Measurements from ENCODE around the gene BAHCC1.

BAHCC1 gene

DNA sequence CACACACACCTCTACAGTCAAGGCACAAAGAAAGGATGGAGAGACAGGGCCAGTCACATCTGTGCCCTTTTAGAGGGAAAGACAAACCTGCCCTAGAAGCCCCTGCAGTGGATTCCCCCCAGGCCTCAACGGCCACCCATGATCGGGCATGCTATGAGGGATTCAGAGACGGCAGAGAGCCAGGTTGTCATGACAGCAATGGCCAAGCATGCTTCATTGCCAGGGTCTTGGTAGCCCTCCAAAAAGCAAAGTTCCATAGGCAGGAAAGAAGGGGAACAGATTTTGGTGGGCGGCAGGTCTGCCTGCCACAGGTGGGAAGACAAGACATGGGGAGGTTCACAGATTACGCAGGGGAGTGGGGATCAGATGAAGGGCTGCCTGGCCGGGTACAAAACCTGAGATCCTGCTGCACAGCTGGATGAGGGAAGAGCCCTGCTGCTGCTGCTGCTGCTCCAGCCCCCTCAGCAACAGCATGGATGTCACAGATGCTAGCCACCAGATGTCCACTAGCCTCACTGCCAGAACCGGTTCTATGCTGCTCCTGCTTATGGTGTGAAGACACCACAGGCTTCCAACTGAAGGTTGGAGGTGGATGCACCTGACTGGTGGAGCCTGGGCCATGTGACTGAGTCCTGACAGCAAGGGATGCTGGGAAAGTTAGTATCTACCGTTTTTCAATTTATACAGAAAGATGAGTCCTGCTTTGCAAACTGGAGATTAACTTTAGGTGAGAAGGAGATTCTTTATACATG lies 99.5 kb downstream of the BAHCC1 start:
- H2BK5ac ChIP-seq (ENCODE audit: low read depth, low read length, poor library complexity), result no peak overlapping the region
- no peak overlapping the region for H3K18ac ChIP-seq (ENCODE audit: low read length)
- no peak overlapping the region for H2AK5ac ChIP-seq (ENCODE audit: low read length)
- no peak overlapping the region for H3K4me3 ChIP-seq (ENCODE audit: low read depth, low read length)
- H4K12ac ChIP-seq (ENCODE audit: low read depth, low read length), result no peak overlapping the region
- no peak overlapping the region for H2BK120ac ChIP-seq (ENCODE audit: insufficient read depth, low read length, poor library complexity)
- H3K79me2 ChIP-seq (ENCODE audit: control insufficient read depth, insufficient read depth, low read length, poor library complexity), result no peaks in the 10 kb centered on the region
- H4K91ac ChIP-seq (ENCODE audit: low read depth, low read length), result no peak overlapping the region
- H3K79me1 ChIP-seq (ENCODE audit: low read length), result peaks cover 6% of the 10 kb centered on the region
- H4K8ac ChIP-seq (ENCODE audit: low read depth, low read length), result no peak overlapping the region
- peaks cover 5% of the 10 kb centered on the region for H3K27me3 ChIP-seq (ENCODE audit: insufficient read depth, low read length)
- no peak overlapping the region for H3K14ac ChIP-seq (ENCODE audit: low read length)
- peaks cover 6 to 7% of the 10 kb centered on the region in 2 experiments for H3K4me1 ChIP-seq (ENCODE audit: control insufficient read depth in 1 of 2, insufficient read depth in 2 of 2, low read length in 2 of 2)
- H3K23ac ChIP-seq (ENCODE audit: low read length), result no peak overlapping the region
- H3K36me3 ChIP-seq (ENCODE audit: control insufficient read depth in 1 of 2, insufficient read depth in 2 of 2, low read length in 2 of 2), result no peaks in the 10 kb centered on the region
- H3K9ac ChIP-seq (ENCODE audit: low read length), result no peak overlapping the region
- no peak overlapping the region for H2BK12ac ChIP-seq (ENCODE audit: low read length)
- no peak overlapping the region for H3K4ac ChIP-seq (ENCODE audit: low read depth, low read length)
- no peak overlapping the region for H3K27ac ChIP-seq (ENCODE audit: low read depth, low read length)
- no peak overlapping the region for H2AFZ ChIP-seq (ENCODE audit: insufficient read depth, low read length, poor library complexity)
- peak in 1 of 2 donors; percentile 36 for DNase-seq
- no peak overlapping the region for H3K4me2 ChIP-seq (ENCODE audit: low read length)
- no peaks in the 10 kb centered on the region for H3K9me3 ChIP-seq (ENCODE audit: insufficient read depth, low read depth, low read length)
- WGBS (ENCODE audit: extremely low coverage, insufficient coverage, insufficient read length), result no CpG with 5 or more reads among the region's 8 CpGs

DNA sequence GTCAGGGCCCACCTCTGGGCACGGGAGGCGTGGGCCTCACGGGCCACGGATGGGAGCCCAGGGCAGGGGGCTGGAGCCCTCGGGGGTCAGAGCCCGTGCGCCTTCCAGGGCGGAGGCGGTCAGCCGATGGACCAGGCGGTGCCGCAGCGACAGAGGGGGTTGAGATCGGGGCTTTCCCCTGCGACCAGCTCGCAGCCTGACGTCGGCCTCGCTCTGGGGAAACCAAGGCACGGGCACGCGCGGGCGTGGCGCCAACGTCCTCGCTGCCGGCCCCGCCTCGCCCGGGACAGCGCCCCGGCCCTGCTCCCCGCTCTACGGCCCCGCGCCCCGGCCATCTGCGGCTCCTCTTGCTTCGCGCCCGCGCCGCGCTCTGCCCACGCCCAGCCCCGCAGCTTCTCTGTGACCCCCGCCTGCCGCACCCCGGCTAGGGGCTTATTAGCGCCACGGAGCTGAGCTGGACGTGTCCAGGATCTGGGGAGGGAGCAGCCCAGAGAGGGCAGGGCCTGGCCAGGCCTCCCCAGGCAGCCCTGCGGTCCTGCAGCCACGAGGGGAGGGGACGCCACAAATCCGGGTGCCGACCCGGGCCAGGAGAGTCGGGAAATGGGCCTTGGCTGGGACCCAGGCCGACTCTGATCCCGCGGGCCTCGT lies 103.8 kb downstream of the BAHCC1 start:
- Histone ChIP-seq H4K12ac (ENCODE audit: low read depth, low read length) (peak overlapping the region; percentile 1), H3K27me3 (ENCODE audit: insufficient read depth, low read length) (no peaks in the 10 kb centered on the region), H3K4me3 (ENCODE audit: low read depth, low read length) (no peak overlapping the region), H4K91ac (ENCODE audit: low read depth, low read length) (peak overlapping the region; percentile 66), H2AK5ac (ENCODE audit: low read length) (peak overlapping the region; percentile 66), H3K9ac (ENCODE audit: low read length) (no peak overlapping the region), H3K18ac (ENCODE audit: low read length) (no peak overlapping the region), H2AFZ (ENCODE audit: insufficient read depth, low read length, poor library complexity) (no peak overlapping the region), H3K36me3 (ENCODE audit: control insufficient read depth in 1 of 2, insufficient read depth in 2 of 2, low read length in 2 of 2) (no peaks in the 10 kb centered on the region), H2BK12ac (ENCODE audit: low read length) (peak overlapping the region; percentile 2), H3K27ac (ENCODE audit: low read depth, low read length) (no peak overlapping the region), H3K4me1 (ENCODE audit: control insufficient read depth in 1 of 2, insufficient read depth in 2 of 2, low read length in 2 of 2) (peaks cover 10 to 11% of the 10 kb centered on the region in 2 experiments), H2BK5ac (ENCODE audit: low read depth, low read length, poor library complexity) (no peak overlapping the region), H3K4me2 (ENCODE audit: low read length) (no peak overlapping the region), H3K14ac (ENCODE audit: low read length) (peak overlapping the region; percentile 34), H3K4ac (ENCODE audit: low read depth, low read length) (peak overlapping the region; percentile 5), H3K9me3 (ENCODE audit: insufficient read depth, low read depth, low read length) (no peaks in the 10 kb centered on the region), H2BK120ac (ENCODE audit: insufficient read depth, low read length, poor library complexity) (peak overlapping the region; percentile 5), H4K8ac (ENCODE audit: low read depth, low read length) (no peak overlapping the region), H3K79me2 (ENCODE audit: control insufficient read depth, insufficient read depth, low read length, poor library complexity) (no peaks in the 10 kb centered on the region), H3K79me1 (ENCODE audit: low read length) (peaks cover 7% of the 10 kb centered on the region), H3K23ac (ENCODE audit: low read length) (no peak overlapping the region)
- no CpG with 5 or more reads among the region's 64 CpGs for whole genome bisulfite sequencing (ENCODE audit: extremely low coverage, insufficient coverage, insufficient read length)
- no peak for DNase-seq

DNA sequence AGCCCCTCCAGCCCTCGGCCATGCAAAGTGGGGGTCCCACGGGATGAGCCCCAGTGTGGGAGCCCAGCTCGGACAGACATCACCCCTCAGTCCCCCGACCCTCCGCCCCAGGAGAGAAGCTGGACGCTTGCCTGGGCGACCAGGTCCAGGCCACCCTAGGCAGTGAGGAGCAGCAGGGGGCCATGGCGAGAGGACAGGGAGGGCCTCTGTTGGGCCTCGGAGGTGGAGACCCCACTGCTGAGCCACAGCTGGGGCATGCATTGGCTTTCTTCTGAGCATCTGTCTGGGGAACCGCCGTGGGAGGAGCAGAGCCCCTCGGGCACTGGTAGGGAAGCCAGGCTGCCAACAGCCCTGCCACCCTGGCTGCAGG lies 104.3 kb downstream of the BAHCC1 start:
- Histone ChIP-seq H3K18ac (ENCODE audit: low read length) (peak overlapping the region; percentile 15), H3K27me3 (ENCODE audit: insufficient read depth, low read length) (no peaks in the 10 kb centered on the region), H3K9me3 (ENCODE audit: insufficient read depth, low read depth, low read length) (no peaks in the 10 kb centered on the region), H4K91ac (ENCODE audit: low read depth, low read length) (peak overlapping the region; percentile 66), H3K14ac (ENCODE audit: low read length) (peak overlapping the region; percentile 34), H4K8ac (ENCODE audit: low read depth, low read length) (peak overlapping the region; percentile 23), H2BK5ac (ENCODE audit: low read depth, low read length, poor library complexity) (peak overlapping the region; percentile 5), H3K79me2 (ENCODE audit: control insufficient read depth, insufficient read depth, low read length, poor library complexity) (no peaks in the 10 kb centered on the region), H3K36me3 (ENCODE audit: control insufficient read depth in 1 of 2, insufficient read depth in 2 of 2, low read length in 2 of 2) (no peaks in the 10 kb centered on the region), H3K23ac (ENCODE audit: low read length) (no peak overlapping the region), H2BK120ac (ENCODE audit: insufficient read depth, low read length, poor library complexity) (peak overlapping the region; percentile 5), H3K79me1 (ENCODE audit: low read length) (peaks cover 7% of the 10 kb centered on the region), H2AK5ac (ENCODE audit: low read length) (peak overlapping the region; percentile 66), H2BK12ac (ENCODE audit: low read length) (peak overlapping the region; percentile 2), H3K4ac (ENCODE audit: low read depth, low read length) (peak overlapping the region; percentile 5), H3K27ac (ENCODE audit: low read depth, low read length) (peak overlapping the region; percentile 14), H2AFZ (ENCODE audit: insufficient read depth, low read length, poor library complexity) (no peak overlapping the region), H3K9ac (ENCODE audit: low read length) (peak overlapping the region; percentile 0), H4K12ac (ENCODE audit: low read depth, low read length) (peak overlapping the region; percentile 1), H3K4me1 (ENCODE audit: control insufficient read depth in 1 of 2, insufficient read depth in 2 of 2, low read length in 2 of 2) (peaks cover 10 to 11% of the 10 kb centered on the region in 2 experiments), H3K4me2 (ENCODE audit: low read length) (no peak overlapping the region), H3K4me3 (ENCODE audit: low read depth, low read length) (peak overlapping the region; percentile 6)
- WGBS (ENCODE audit: extremely low coverage, insufficient coverage, insufficient read length), result no CpG with 5 or more reads among the region's 12 CpGs
- no peak for DNase-seq

DNA sequence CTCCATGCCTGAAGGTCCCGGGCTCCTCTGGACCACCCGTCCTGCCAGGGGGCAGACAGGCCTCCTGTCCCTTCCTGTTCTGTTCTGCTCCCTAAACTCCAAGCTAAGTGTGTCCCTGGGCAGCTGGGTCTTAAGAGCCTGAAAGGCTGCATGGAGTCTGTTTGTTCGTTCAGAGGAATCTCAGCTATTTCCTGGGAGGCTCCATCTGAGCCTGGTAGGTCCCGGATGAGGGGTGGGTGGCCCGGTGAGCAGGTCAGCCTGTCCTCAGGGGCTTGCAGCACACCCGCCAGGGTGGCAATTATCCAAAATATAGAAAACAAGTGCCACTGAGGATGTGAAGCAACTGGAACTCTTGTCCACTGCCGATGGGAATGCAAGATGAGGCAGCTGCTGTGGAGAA lies 104.8 kb downstream of the BAHCC1 start:
- no peaks in the 10 kb centered on the region for H3K9me3 ChIP-seq (ENCODE audit: insufficient read depth, low read depth, low read length)
- peak overlapping the region; percentile 34 for H3K14ac ChIP-seq (ENCODE audit: low read length)
- no peak overlapping the region for H2BK5ac ChIP-seq (ENCODE audit: low read depth, low read length, poor library complexity)
- no peak overlapping the region for H3K4me2 ChIP-seq (ENCODE audit: low read length)
- H2AK5ac ChIP-seq (ENCODE audit: low read length), result no peak overlapping the region
- no peak overlapping the region for H3K4me3 ChIP-seq (ENCODE audit: low read depth, low read length)
- H3K4ac ChIP-seq (ENCODE audit: low read depth, low read length), result no peak overlapping the region
- H3K79me2 ChIP-seq (ENCODE audit: control insufficient read depth, insufficient read depth, low read length, poor library complexity), result no peaks in the 10 kb centered on the region
- H3K23ac ChIP-seq (ENCODE audit: low read length), result no peak overlapping the region
- peak in 1 of 2 donors; percentile 39 for DNase-seq
- WGBS (ENCODE audit: extremely low coverage, insufficient coverage, insufficient read length), result no CpG with 5 or more reads among the region's 7 CpGs
- peaks cover 7% of the 10 kb centered on the region for H3K79me1 ChIP-seq (ENCODE audit: low read length)
- H2AFZ ChIP-seq (ENCODE audit: insufficient read depth, low read length, poor library complexity), result no peak overlapping the region
- no peak overlapping the region for H2BK12ac ChIP-seq (ENCODE audit: low read length)
- peak overlapping the region; percentile 14 for H3K27ac ChIP-seq (ENCODE audit: low read depth, low read length)
- H4K12ac ChIP-seq (ENCODE audit: low read depth, low read length), result no peak overlapping the region
- H3K9ac ChIP-seq (ENCODE audit: low read length), result peak overlapping the region; percentile 0
- H3K36me3 ChIP-seq (ENCODE audit: control insufficient read depth in 1 of 2, insufficient read depth in 2 of 2, low read length in 2 of 2), result no peaks in the 10 kb centered on the region
- H4K91ac ChIP-seq (ENCODE audit: low read depth, low read length), result peak overlapping the region; percentile 66
- H3K18ac ChIP-seq (ENCODE audit: low read length), result no peak overlapping the region
- peak overlapping the region; percentile 23 for H4K8ac ChIP-seq (ENCODE audit: low read depth, low read length)
- H3K4me1 ChIP-seq (ENCODE audit: control insufficient read depth in 1 of 2, insufficient read depth in 2 of 2, low read length in 2 of 2), result peaks cover 10 to 11% of the 10 kb centered on the region in 2 experiments
- no peaks in the 10 kb centered on the region for H3K27me3 ChIP-seq (ENCODE audit: insufficient read depth, low read length)
- no peak overlapping the region for H2BK120ac ChIP-seq (ENCODE audit: insufficient read depth, low read length, poor library complexity)

Data from trophoblast cell (in vitro differentiated cells and primary cell).